BLaER1 treated with 17β-estradiol and CSF1 and Interleukin-3, amounts not matched to agents 10 nM and 100 nM (cell line): ENCODE results near the gene TLX1.
A peak's percentile ranks its signal among the peaks of the same experiment; 100 is the strongest.

Experiments used
- H3K27ac ChIP-seq, 11 experiments: shearing (Covaris generic); formaldehyde crosslinking; 2 replicates each; pipeline ENCODE4 v1.8.1; 2022
- H3K27me3 ChIP-seq, 11 experiments: shearing (Covaris generic); formaldehyde crosslinking; 2 replicates each; pipeline ENCODE4 v1.8.1; 2022
- H3K36me3 ChIP-seq, 11 experiments: shearing (Covaris generic); formaldehyde crosslinking; 2 replicates each; pipeline ENCODE4 v1.8.1; 2022
- H3K4me1 ChIP-seq, 10 experiments: shearing (Covaris generic); formaldehyde crosslinking; 2 replicates each; pipeline ENCODE4 v1.8.1; 2022
- H3K4me2 ChIP-seq, 11 experiments: shearing (Covaris generic); formaldehyde crosslinking; 2 replicates each; pipeline ENCODE4 v1.8.1; 2022
- H3K4me3 ChIP-seq, 10 experiments: shearing (Covaris generic); formaldehyde crosslinking; 2 replicates each; pipeline ENCODE4 v1.8.1; 2022
- H3K9ac ChIP-seq, 11 experiments: shearing (Covaris generic); formaldehyde crosslinking; 2 replicates each; pipeline ENCODE4 v1.8.1; 2022
- H3K9me3 ChIP-seq, 11 experiments: shearing (Covaris generic); formaldehyde crosslinking; replicated peaks in 1 of 11; 2 replicates each; pipeline ENCODE4 v1.8.1; 2022
- H4K20me1 ChIP-seq, 11 experiments: shearing (Covaris generic); formaldehyde crosslinking; 2 replicates each; pipeline ENCODE4 v1.8.1; 2022
- Cebpa-rat ChIP-seq, 11 experiments: shearing (Covaris generic); IDR thresholded peaks; 2 replicates each; pipeline ENCODE4 v1.8.1; 2022

Gene TLX1

GRCh38 chr10:101134299-101135127, 3.4 kb downstream of the TLX1 start:
- TF ChIP-seq Cebpa-rat (IDR thresholded peaks at IDR 0.05), result no peak
- peak overlapping the region in 6 of 10 experiments; percentile 31 to 60 (median 42); a peak in 11 of 20 replicates for H3K4me3 ChIP-seq
- H4K20me1 ChIP-seq, result peaks cover 0 to 91% (median 81%) of the 10 kb centered on the region in 11 experiments; a peak in 18 of 22 replicates
- H3K4me2 ChIP-seq, result peak overlapping the region; percentile 6 to 93 (median 57); a peak in 21 of 22 replicates
- peaks cover 0 to 13% (median 5%) of the 10 kb centered on the region in 11 experiments; a peak in 8 of 22 replicates for H3K9me3 ChIP-seq
- H3K27ac ChIP-seq, result peak overlapping the region in 1 of 11 experiments; percentile 36; a peak in 1 of 22 replicates
- peaks cover 0 to 53% (median 24%) of the 10 kb centered on the region in 10 experiments; a peak in 18 of 20 replicates for H3K4me1 ChIP-seq
- H3K36me3 ChIP-seq, result no peaks in the 10 kb centered on the region
- H3K27me3 ChIP-seq, result peaks cover 100% of the 10 kb centered on the region in 11 experiments
- H3K9ac ChIP-seq, result peak overlapping the region in 2 of 11 experiments; percentile 18 to 22; a peak in 2 of 22 replicates

- TF ChIP-seq Cebpa-rat (IDR thresholded peaks at IDR 0.05), result no peak
- peak overlapping the region in 6 of 10 experiments; percentile 31 to 60 (median 42); a peak in 11 of 20 replicates for H3K4me3 ChIP-seq
- peak overlapping the region in 1 of 11 experiments; percentile 36; a peak in 1 of 22 replicates for H3K27ac ChIP-seq
- H3K9me3 ChIP-seq, result peaks cover 0 to 10% (median 0%) of the 10 kb centered on the region in 11 experiments; a peak in 2 of 22 replicates
- H4K20me1 ChIP-seq, result peaks cover 0 to 95% (median 87%) of the 10 kb centered on the region in 11 experiments; a peak in 18 of 22 replicates
- no peaks in the 10 kb centered on the region for H3K36me3 ChIP-seq
- H3K4me2 ChIP-seq, result peak overlapping the region; percentile 6 to 93 (median 57); a peak in 21 of 22 replicates
- peaks cover 0 to 57% (median 26%) of the 10 kb centered on the region in 10 experiments; a peak in 18 of 20 replicates for H3K4me1 ChIP-seq
- peaks cover 100% of the 10 kb centered on the region in 11 experiments for H3K27me3 ChIP-seq
- peak overlapping the region in 3 of 11 experiments; percentile 18 to 48 (median 22); a peak in 3 of 22 replicates for H3K9ac ChIP-seq
These were observed 4.3 kb downstream of the TLX1 start for GRCh38 chr10:101135141-101136006.

- H3K9ac ChIP-seq, result no peak overlapping the region
- peaks cover 0 to 98% (median 87%) of the 10 kb centered on the region in 11 experiments; a peak in 18 of 22 replicates for H4K20me1 ChIP-seq
- H3K27ac ChIP-seq, result no peak overlapping the region
- H3K27me3 ChIP-seq, result peaks cover 100% of the 10 kb centered on the region in 11 experiments
- peak overlapping the region in 2 of 10 experiments; percentile 39 to 60; a peak in 2 of 20 replicates for H3K4me3 ChIP-seq
- TF ChIP-seq Cebpa-rat (IDR thresholded peaks at IDR 0.05), result no peak
- peak overlapping the region in 7 of 11 experiments; percentile 48 to 93 (median 84); a peak in 12 of 22 replicates for H3K4me2 ChIP-seq
- H3K4me1 ChIP-seq, result peaks cover 0 to 59% (median 27%) of the 10 kb centered on the region in 10 experiments; a peak in 18 of 20 replicates
- 0 out of 22 replicates have a peak, but pooled peaks cover 0 to 4% (median 0%) of the 10 kb centered on the region in 11 experiments for H3K9me3 ChIP-seq
- no peaks in the 10 kb centered on the region for H3K36me3 ChIP-seq
These were observed 5.1 kb downstream of the TLX1 start for GRCh38 chr10:101136007-101136707.

- Histone ChIP-seq H3K9me3 (0 out of 22 replicates have a peak, but pooled peaks cover 0 to 2% (median 0%) of the 10 kb centered on the region in 11 experiments), H4K20me1 (peaks cover 0 to 97% (median 87%) of the 10 kb centered on the region in 11 experiments; a peak in 18 of 22 replicates), H3K4me3 (no peak overlapping the region), H3K4me1 (peaks cover 0 to 54% (median 27%) of the 10 kb centered on the region in 10 experiments; a peak in 18 of 20 replicates), H3K4me2 (peak overlapping the region in 2 of 11 experiments; percentile 88 to 93; a peak in 2 of 22 replicates), H3K36me3 (no peaks in the 10 kb centered on the region), H3K9ac (no peak overlapping the region), H3K27ac (no peak overlapping the region), H3K27me3 (peaks cover 100% of the 10 kb centered on the region in 11 experiments)
- no peak for TF ChIP-seq Cebpa-rat (IDR thresholded peaks at IDR 0.05)
These were observed 5.6 kb downstream of the TLX1 start for GRCh38 chr10:101136708-101137121.

- Histone ChIP-seq H3K4me3 (no peak overlapping the region), H3K27ac (no peak overlapping the region), H3K9ac (no peak overlapping the region), H3K4me2 (no peak overlapping the region), H3K36me3 (no peaks in the 10 kb centered on the region), H3K27me3 (peaks cover 100% of the 10 kb centered on the region in 11 experiments), H3K9me3 (no peaks in the 10 kb centered on the region), H4K20me1 (peaks cover 0 to 96% (median 86%) of the 10 kb centered on the region in 11 experiments; a peak in 18 of 22 replicates), H3K4me1 (peaks cover 0 to 50% (median 27%) of the 10 kb centered on the region in 10 experiments; a peak in 18 of 20 replicates)
- TF ChIP-seq Cebpa-rat (IDR thresholded peaks at IDR 0.05), result no peak
These were observed 6.2 kb downstream of the TLX1 start for GRCh38 chr10:101137271-101137670.

GRCh38 chr10:101138788-101139420, 7.8 kb downstream of the TLX1 start:
- Histone ChIP-seq H3K27me3 (peaks cover 100% of the 10 kb centered on the region in 11 experiments), H3K27ac (no peak overlapping the region), H3K9ac (no peak overlapping the region), H3K4me3 (no peak overlapping the region), H3K4me2 (no peak overlapping the region), H3K36me3 (no peaks in the 10 kb centered on the region), H3K4me1 (peaks cover 0 to 60% (median 30%) of the 10 kb centered on the region in 10 experiments; a peak in 18 of 20 replicates), H4K20me1 (peaks cover 0 to 94% (median 76%) of the 10 kb centered on the region in 11 experiments; a peak in 18 of 22 replicates), H3K9me3 (no peaks in the 10 kb centered on the region)
- TF ChIP-seq Cebpa-rat (IDR thresholded peaks at IDR 0.05), result no peak

- H3K9me3 ChIP-seq, result no peaks in the 10 kb centered on the region
- no peak overlapping the region for H3K4me2 ChIP-seq
- H3K9ac ChIP-seq, result no peak overlapping the region
- H3K4me1 ChIP-seq, result peaks cover 0 to 54% (median 27%) of the 10 kb centered on the region in 10 experiments; a peak in 18 of 20 replicates
- H3K36me3 ChIP-seq, result no peaks in the 10 kb centered on the region
- no peak overlapping the region for H3K4me3 ChIP-seq
- peaks cover 100% of the 10 kb centered on the region in 11 experiments for H3K27me3 ChIP-seq
- TF ChIP-seq Cebpa-rat (IDR thresholded peaks at IDR 0.05), result no peak
- H3K27ac ChIP-seq, result no peak overlapping the region
- H4K20me1 ChIP-seq, result peaks cover 0 to 91% (median 72%) of the 10 kb centered on the region in 11 experiments; a peak in 17 of 22 replicates
These were observed 8.4 kb downstream of the TLX1 start for GRCh38 chr10:101139421-101139911.
